HCT116 (cell line): Measurements from ENCODE around the gene TBX2. TPM values are rescaled to one million over a fixed set of nuclear protein-coding genes. Genes with fewer than 3 reads are reported as not detected.

Experiments used
- ATAC-seq: fragments of 200-7000 bp; cut with Tn5 transposase; 2 replicates; pipeline ENCODE4 v1.9.1; 2020; ENCODE audit warnings: mild to moderate bottlenecking, moderate library complexity
- BruUV-seq: library from RNA; stranded (reverse); fragments of 400-500 nt; replicated peaks from 2 replicates; lab custom pipeline; 2021; lab: Mats Ljungman, UMichigan
- CTCF ChIA-PET: fragments of 300-600 bp; sonication (Branson Sonifier 250); formaldehyde crosslinking; loops from one replicate; lab custom pipeline; 2021; ENCODE audit warnings: antibody characterized with exemption; lab: Charles Lee
- POLR2A ChIA-PET: fragments of 300-600, 350-600 bp; sonication (Branson Sonifier 250); formaldehyde crosslinking; loops from one replicate; lab custom pipeline; 2021; ENCODE audit warnings: antibody characterized with exemption; lab: Charles Lee
- RAD21 ChIA-PET, 2 experiments: fragments of 300-600 bp; sonication (Branson Sonifier 250); formaldehyde crosslinking; loops; one replicate each; lab custom pipeline; 2023; ENCODE audit warnings: low total read pairs in 2 of 2; ENCODE audit not compliant: uncharacterized antibody in 2 of 2, unreplicated experiment in 2 of 2, low non-redundant PET in 1 of 2; lab: Charles Lee
- DNase-seq: peaks from one replicate; pipeline ENCODE4 v3.0.0-alpha.2; 2010; ENCODE audit warnings: low read depth, low spot score
- H2AFZ ChIP-seq: fragments of 200-600 bp; shearing (Covaris generic), sonication (generic); 2 replicates; pipeline ENCODE4 v1.6.1; 2017; ENCODE audit warnings: low read depth, mixed run types, mixed read lengths, antibody characterized with exemption, low read length; ENCODE audit not compliant: poor library complexity, severe bottlenecking
- H3K27ac ChIP-seq: 2 replicates; pipeline ENCODE4 v1.5.1; 2012; ENCODE audit warnings: low read depth, low read length
- H3K27me3 ChIP-seq: fragments of 200-600 bp; sonication (generic); 2 replicates; pipeline ENCODE4 v1.6.1; 2016; ENCODE audit warnings: mixed run types, low read length, mixed read lengths; ENCODE audit not compliant: insufficient read depth
- H3K36me3 ChIP-seq, 2 experiments: fragments of 200-500 bp in 1 of 2; fragments of 200-600 bp in 1 of 2; sonication (Bioruptor generic) in 1 of 2; sonication (generic) in 1 of 2; 2 replicates each; pipeline versions ENCODE4 v1.5.1 to v1.6.1; 2014 to 2016; ENCODE audit warnings: low read length in 2 of 2, inconsistent platforms in 1 of 2, mixed read lengths in 1 of 2, mixed run types in 1 of 2; ENCODE audit not compliant: insufficient read depth in 2 of 2, control insufficient read depth in 1 of 2
- H3K4me1 ChIP-seq, 2 experiments: fragments of 200-600 bp in 1 of 2; sonication (generic) in 1 of 2; 2 replicates each; pipeline versions ENCODE4 v1.5.1 to v1.6.1; 2012 to 2017; ENCODE audit warnings: low read length in 2 of 2, inconsistent platforms in 1 of 2, mild to moderate bottlenecking in 1 of 2, mixed read lengths in 1 of 2, mixed run types in 1 of 2, moderate library complexity in 1 of 2; ENCODE audit not compliant: insufficient read depth in 2 of 2, control insufficient read depth in 1 of 2
- H3K4me2 ChIP-seq: fragments of 200-600 bp; sonication (generic); 2 replicates; pipeline ENCODE4 v1.6.1; 2017; ENCODE audit warnings: mixed run types, low read length, mixed read lengths
- H3K4me3 ChIP-seq, 2 experiments: fragments of 200-600 bp in 1 of 2; sonication (generic) in 1 of 2; replicated peaks in 1 of 2; 2 replicates each; pipeline ENCODE4 v1.5.1; 2011 to 2016; ENCODE audit warnings: low read length in 2 of 2, control low read depth in 1 of 2, low read depth in 1 of 2, mild to moderate bottlenecking in 1 of 2, mixed read lengths in 1 of 2, mixed run types in 1 of 2
- H3K79me2 ChIP-seq: fragments of 200-600 bp; sonication (generic); 2 replicates; pipeline ENCODE4 v1.6.1; 2017; ENCODE audit warnings: mild to moderate bottlenecking, mixed run types, low read length, moderate library complexity, mixed read lengths; ENCODE audit not compliant: insufficient read depth
- H3K9ac ChIP-seq: fragments of 200-600 bp; sonication (generic); 2 replicates; pipeline ENCODE4 v1.6.1; 2016; ENCODE audit warnings: low read length, mixed read lengths
- H3K9me2 ChIP-seq: fragments of 200-600 bp; sonication (generic), shearing (Covaris generic); 2 replicates; pipeline ENCODE4 v1.6.1; 2017; ENCODE audit warnings: mixed run types, mild to moderate bottlenecking, moderate library complexity; ENCODE audit not compliant: insufficient read depth
- H3K9me3 ChIP-seq, 2 experiments: fragments of 200-500 bp in 1 of 2; fragments of 200-600 bp in 1 of 2; sonication (Bioruptor generic) in 1 of 2; sonication (generic) in 1 of 2; 2 replicates each; pipeline ENCODE4 v1.6.1; 2014 to 2017; ENCODE audit warnings: low read length in 2 of 2, mixed read lengths in 2 of 2, inconsistent platforms in 1 of 2, low read depth in 1 of 2, mild to moderate bottlenecking in 1 of 2, mixed run types in 1 of 2, moderate library complexity in 1 of 2; ENCODE audit not compliant: control insufficient read depth in 1 of 2, insufficient read depth in 1 of 2
- H4K20me1 ChIP-seq: fragments of 200-600 bp; sonication (generic), shearing (Covaris generic); 2 replicates; pipeline ENCODE4 v1.6.1; 2017; ENCODE audit warnings: mixed run types, mild to moderate bottlenecking, moderate library complexity; ENCODE audit not compliant: insufficient read depth
- ATF3 ChIP-seq: IDR thresholded peaks from 2 replicates; pipeline ENCODE4 v1.6.1; 2012
- EGR1 ChIP-seq: IDR thresholded peaks from 2 replicates; pipeline ENCODE4 v1.6.1; 2012; ENCODE audit warnings: low read depth
- ELF1 ChIP-seq: IDR thresholded peaks from 2 replicates; pipeline ENCODE4 v1.6.1; 2012; ENCODE audit warnings: low read depth, borderline replicate concordance
- EZH2 ChIP-seq: fragments of 200-600 bp; sonication (generic); IDR thresholded peaks from 2 replicates; pipeline ENCODE4 v1.6.1; 2017; ENCODE audit warnings: antibody characterized with exemption, mixed run types
- EZH2phosphoT487 ChIP-seq: fragments of 200-600 bp; IDR thresholded peaks from 2 replicates; pipeline ENCODE4 v1.6.1; 2018; ENCODE audit warnings: antibody characterized with exemption, borderline replicate concordance
- JUND ChIP-seq: IDR thresholded peaks from 2 replicates; pipeline ENCODE4 v1.6.1; 2012
- MAX ChIP-seq: IDR thresholded peaks from 2 replicates; pipeline ENCODE4 v1.6.1; 2012
- POLR2AphosphoS5 ChIP-seq: IDR thresholded peaks from 2 replicates; pipeline ENCODE4 v1.6.1; 2011; ENCODE audit warnings: mild to moderate bottlenecking, low read depth, low read length, moderate library complexity
- SIN3A ChIP-seq: IDR thresholded peaks from 2 replicates; pipeline ENCODE4 v1.6.1; 2012; ENCODE audit warnings: low read depth
- SP1 ChIP-seq: IDR thresholded peaks from 2 replicates; pipeline ENCODE4 v1.6.1; 2012; ENCODE audit warnings: low read depth
- TCF7L2 ChIP-seq: IDR thresholded peaks from 2 replicates; pipeline ENCODE4 v1.7.0; 2011; ENCODE audit warnings: borderline replicate concordance, inconsistent platforms; ENCODE audit not compliant: insufficient read depth, insufficient read length; ENCODE audit errors: extremely low read depth
- YY1 ChIP-seq: IDR thresholded peaks from 2 replicates; pipeline ENCODE4 v1.6.1; 2011; ENCODE audit warnings: low read length, low read depth, moderate library complexity, mild to moderate bottlenecking; ENCODE audit not compliant: insufficient replicate concordance; ENCODE audit errors: extremely low read depth
- ZBTB33 ChIP-seq: IDR thresholded peaks from 2 replicates; pipeline ENCODE4 v1.6.1; 2011; ENCODE audit warnings: mild to moderate bottlenecking, low read length, moderate library complexity; ENCODE audit not compliant: insufficient replicate concordance; ENCODE audit errors: extremely low read depth
- ZFX ChIP-seq: fragments of 450-650 bp; IDR thresholded peaks from 2 replicates; pipeline ENCODE4 v1.6.1; 2017
- ZNF274 ChIP-seq: fragments of 200-500 bp; sonication (Bioruptor generic); IDR thresholded peaks from 2 replicates; pipeline ENCODE4 v1.6.1; 2014; ENCODE audit warnings: mild to moderate bottlenecking, low read depth, low read length, inconsistent platforms
- intact Hi-C: fragments of 100-400 bp; cut with micrococcal nuclease; formaldehyde crosslinking; loops from 2 replicates; pipeline ENCODE4 v1.10.0; 2022
- total RNA-seq: library from RNA; stranded (reverse); gene quantifications from one replicate; pipeline ENCODE4 v1.2.1, GENCODE V29; 2021; ENCODE audit not compliant: unreplicated experiment

The TBX2 gene
- total RNA-seq, 1 experiment from 2014 or later, result 0.71 TPM

GRCh38 chr17:61406971-61407911 is 7.6 kb downstream of the TBX2 start:
- Histone ChIP-seq H3K4me2 (no peak overlapping the region), H3K79me2 (no peaks in the 10 kb centered on the region), H3K9me2 (no peaks in the 10 kb centered on the region), H4K20me1 (no peaks in the 10 kb centered on the region), H3K9ac (no peak overlapping the region), H3K27ac (no peak overlapping the region), H3K4me1 (peaks cover 19 to 27% of the 10 kb centered on the region in 2 experiments; a peak in 3 of 4 replicates), H3K9me3 (no peaks in the 10 kb centered on the region), H3K36me3 (no peaks in the 10 kb centered on the region), H3K4me3 (no peak overlapping the region), H3K27me3 (no peaks in the 10 kb centered on the region), H2AFZ (no peak overlapping the region)
- DNase-seq, result no peak
- CTCF ChIA-PET, result interaction anchor here (1.0 kb wide), 1 partner anchor 14 kb away, joined by 3 read pairs; no protein-coding TSS in a partner anchor
- TF ChIP-seq TCF7L2 (no peak), EZH2phosphoT487 (no peak), SIN3A (no peak), YY1 (no peak), JUND (no peak), ZNF274 (no peak), EZH2 (no peak), SP1 (no peak), ELF1 (no peak), MAX (no peak), POLR2AphosphoS5 (no peak), ZBTB33 (no peak), ATF3 (no peak), EGR1 (no peak), ZFX (no peak)
- RAD21 ChIA-PET, result no interaction called here
- no TSS peak for BruUV-seq
- POLR2A ChIA-PET, result no interaction called here
- ATAC-seq, result no peak
- intact Hi-C loops, result no loop called here
